HG03575 (cell line): ENCODE data around the gene PDIA4.
"Not testable (repeated sequence)": the region's sequence is repeated elsewhere in the genome, so short reads cannot be mapped to it uniquely, and the experiment has no call there.

ENCODE experiments used
- ATAC-seq: cut with Tn5 transposase; IDR thresholded peaks from one replicate; pipeline ENCODE4 v1.9.1; 2021; ENCODE audit not compliant: unreplicated experiment, insufficient number of reproducible peaks, low FRiP score; ENCODE audit errors: extremely low read depth

PDIA4 gene

DNA sequence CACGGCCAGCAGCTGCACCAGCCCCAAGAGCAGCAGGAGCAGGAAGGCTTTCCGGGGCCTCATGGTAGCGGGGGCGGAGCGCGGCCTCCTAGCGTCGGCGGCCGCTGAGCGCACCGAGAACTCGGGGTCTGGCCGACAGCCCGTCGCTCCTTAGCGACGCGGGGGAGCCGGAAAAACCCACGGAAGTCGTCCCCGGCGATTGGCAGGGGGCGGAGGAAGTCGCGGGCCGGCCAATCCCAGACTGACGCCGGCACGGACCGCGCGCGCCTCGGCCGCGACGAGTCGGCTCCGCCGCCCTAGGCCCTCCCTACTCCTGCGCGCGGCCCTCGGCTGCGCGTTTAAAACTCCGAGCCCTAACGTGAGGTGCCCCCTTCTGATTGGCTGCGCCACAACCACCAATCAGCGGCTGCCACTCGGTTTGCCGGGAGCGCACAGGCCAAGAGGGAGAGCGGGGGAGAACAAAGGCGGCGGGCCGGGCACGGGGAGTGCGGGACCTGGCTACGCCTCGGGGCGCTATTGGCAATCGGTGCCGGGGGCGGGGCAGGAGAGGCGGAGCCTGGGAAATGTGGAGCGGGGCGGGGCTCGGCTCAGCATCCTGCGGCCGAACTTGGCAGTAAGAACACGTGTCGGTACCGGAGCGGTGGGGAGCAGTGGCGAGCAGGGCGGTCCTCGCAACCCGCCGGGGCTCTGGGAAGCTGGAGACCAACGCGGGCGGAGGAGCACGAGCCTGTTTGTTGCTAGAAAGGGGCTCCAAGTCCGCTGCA lies at the start of gene PDIA4:
PDIA4 (minus strand) TSS at position 160 of the 764 bp plus-strand sequence; CDS start at position 63, 97 bp downstream.
- peak; percentile 93 for ATAC-seq

GRCh38 chr7:149077594-149077993 lies 49.3 kb upstream of the PDIA4 start:
- ATAC-seq = no peak

DNA sequence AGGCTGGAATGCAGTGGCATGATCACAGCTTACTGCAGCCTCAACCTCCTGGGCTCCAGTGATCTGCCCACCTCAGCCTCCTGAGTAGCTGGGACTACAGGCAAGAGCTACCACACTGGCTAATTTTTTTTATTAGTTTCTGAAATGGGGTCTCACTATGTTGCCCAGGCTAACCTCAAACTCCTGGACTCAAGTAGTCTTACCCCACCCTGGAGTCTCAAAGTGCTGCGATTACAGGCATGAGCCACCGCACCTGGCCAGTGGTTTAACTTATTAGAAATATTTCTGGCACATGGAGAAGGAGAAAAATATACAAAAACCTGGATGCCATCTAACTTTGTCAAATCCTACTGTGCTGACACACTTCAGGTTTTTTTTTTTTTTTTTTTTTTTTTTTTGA lies 47.0 kb upstream of the PDIA4 start:
- ATAC-seq = no peak

DNA sequence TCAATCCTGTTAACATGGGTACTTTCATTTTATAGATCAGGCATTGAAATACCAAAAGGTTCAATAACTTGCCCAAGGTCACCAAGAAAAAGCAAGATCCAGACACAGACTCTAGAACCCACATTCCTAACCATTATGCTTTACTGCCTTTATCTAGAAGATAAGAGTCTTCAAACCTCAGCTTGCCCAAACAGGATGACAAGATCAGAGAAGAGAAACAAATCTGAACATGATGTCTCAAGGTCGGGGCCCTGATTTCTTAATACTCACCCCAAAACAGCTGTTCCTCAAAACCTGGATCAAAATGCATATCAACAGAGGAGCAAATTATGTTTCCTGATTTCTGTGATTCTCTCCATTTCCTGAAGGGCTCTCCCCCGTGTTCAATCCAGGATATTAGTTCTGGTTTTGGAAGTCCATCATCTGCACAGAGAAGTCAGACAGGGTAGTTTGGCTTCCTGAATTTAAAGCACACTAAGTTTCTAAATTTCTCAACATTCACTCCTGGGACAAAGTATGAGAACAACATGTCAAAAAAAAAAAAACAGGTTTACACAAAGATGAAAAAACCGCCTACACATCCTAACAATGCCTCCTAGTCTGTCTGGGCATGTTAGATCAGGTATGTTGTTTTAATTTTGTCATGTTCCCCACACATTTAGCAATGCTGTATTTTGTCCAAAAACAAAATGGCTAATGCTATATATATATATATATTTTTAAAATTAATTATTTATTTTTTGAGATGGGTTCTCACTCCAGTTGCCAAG lies 46.0 kb upstream of the PDIA4 start:
- ATAC-seq = no peak

DNA sequence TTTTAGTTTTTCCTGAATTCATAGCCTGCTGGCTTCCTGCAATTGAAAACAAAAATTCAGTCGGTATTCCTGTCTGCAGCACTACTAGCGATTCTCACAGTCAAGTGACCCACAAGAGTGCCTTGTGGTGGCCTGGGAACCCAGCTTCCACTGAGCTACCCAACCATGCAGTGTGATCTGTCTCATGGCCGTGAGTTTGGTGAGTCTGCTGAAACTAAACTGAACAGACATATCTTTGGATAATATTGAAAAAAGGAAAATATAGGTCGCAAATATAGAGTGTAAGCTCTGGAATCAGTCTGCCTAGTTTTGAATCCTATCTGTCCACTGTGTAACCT lies 44.1 kb upstream of the PDIA4 start:
- no peak for ATAC-seq

DNA sequence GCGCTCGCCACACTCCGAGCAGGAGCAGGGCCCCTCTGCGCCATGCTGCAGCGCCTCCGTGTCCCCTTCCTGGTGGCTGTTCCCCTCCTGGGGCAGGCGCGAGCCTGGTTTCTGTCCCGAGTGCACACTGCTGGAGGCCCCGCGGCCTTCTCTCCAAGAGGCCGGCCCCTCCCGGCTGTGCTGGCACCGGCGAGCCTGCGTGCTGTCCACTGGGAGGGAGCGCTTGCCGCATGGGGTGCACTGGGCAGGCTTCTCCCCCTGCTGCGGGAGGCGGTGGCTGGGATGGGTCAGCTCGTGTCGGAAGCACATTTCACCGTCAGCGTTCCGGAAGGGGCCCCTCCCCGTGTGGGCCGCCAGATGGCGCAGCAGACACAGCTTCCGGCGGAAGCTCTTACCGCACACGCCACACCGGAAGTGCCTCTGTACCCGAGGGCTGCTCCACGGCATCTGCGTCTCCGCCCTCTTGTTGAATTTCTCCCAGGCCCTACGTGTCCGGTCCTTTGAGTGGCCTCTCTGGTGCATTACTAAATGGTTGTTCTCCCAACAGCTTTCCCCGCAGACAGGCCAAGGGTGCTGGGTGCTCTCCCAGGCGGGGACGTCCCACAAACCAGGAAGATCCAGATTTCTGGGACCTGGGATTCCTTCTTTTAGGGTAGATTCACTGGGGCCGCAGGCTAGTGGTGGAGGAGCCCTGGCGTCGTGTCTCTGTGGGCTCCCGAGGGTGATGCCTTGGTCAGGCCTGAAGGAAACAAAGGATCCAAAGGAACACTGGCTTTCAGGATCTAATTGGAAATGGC lies 43.5 kb upstream of the PDIA4 start:
- no peak for ATAC-seq

DNA sequence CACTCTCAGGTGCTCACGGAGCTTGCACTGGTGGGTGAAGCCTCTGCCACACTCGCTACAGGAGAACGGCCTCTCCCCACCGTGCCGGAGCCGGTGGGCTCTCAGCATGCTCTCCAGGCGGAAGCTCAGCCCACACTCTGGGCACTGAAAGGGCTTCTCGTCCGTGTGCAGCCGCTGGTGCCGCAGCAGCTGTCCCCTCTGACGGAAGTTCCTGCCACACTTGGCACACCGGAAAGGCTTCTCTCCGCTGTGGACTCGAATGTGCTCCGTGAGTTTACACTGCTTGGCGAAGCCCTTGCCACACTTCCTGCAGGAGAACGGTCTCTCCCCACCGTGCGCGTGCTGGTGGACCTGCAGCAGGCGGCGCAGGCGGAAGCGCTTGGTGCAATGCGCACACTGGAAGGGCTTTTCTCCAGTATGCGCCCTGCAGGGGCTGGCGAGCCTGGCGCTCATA lies 42.9 kb upstream of the PDIA4 start:
- ATAC-seq = no peak

DNA sequence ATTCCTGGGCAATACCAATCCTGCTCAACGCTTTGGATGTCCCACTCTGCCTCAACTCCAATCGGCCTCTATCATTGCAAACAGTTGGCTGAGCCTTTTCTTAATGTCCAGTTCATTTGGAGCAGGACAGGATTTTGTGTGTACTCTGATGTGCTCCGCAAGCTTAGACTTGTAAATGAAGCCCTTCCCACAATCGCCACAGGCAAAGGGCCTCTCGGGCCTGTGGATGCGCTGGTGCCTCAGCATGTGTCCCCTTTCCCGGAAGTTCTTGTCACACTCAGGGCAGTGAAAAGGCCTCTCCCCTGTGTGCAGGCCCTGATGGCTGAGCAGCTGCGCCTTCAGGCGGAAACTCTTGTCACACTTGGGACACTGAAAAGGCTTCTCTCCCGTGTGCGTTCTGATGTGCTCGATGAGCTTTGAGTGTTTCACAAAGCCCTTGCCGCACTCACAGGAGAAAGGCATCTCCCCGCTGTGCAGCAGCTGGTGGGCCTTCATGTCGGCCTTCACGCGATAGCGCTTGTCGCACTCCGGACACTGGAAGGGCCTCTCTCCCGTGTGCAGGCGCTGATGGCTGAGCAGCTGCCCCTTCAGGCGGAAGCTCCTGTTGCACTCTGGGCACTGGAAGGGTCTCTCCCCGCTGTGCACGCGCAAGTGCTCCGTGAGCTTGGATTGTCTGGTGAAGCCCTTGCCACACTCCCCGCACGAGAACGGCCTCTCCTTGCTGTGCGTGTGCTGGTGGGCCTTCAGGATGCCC lies 42.2 kb upstream of the PDIA4 start:
- no peak for ATAC-seq

GRCh38 chr7:149067869-149068268 lies 39.6 kb upstream of the PDIA4 start:
- no peak for ATAC-seq

GRCh38 chr7:149063476-149063875 lies 35.2 kb upstream of the PDIA4 start:
- ATAC-seq = no peak

DNA sequence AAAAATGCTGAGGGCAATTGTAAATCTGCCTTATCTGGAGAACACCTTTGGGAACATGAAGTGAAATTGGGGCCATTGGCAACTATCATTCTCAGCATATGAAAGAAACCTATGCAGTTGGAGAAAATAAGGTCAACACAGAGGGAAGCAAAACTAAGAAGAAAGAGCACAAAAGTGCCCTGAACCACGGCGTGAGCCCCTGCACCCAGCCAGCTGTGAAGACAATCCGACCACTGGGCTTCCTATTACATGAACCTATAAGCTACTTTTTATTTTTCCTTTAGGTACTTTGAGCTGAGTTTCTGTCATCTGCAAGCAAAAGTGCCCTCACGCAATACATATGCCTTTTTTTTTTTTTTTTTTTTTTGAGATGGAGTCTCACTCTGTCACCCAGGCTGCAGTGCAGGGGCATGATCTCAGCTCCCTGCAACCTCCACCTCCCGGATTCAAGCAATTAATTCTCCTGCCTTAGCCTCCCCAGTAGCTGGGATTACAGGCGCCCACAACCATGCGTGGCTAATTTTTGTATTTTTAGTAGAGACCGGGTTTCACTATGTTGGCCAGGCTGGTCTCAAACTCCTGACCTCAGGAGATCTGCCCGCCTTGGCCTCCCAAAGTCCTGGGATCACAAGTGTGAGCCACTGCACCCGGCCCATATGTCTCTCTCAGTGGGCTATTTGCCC lies 34.1 kb upstream of the PDIA4 start:
- ATAC-seq = not testable (repeated sequence)

- no peak for ATAC-seq
Observed at GRCh38 chr7:149060156-149060555, 31.9 kb upstream of the PDIA4 start.

DNA sequence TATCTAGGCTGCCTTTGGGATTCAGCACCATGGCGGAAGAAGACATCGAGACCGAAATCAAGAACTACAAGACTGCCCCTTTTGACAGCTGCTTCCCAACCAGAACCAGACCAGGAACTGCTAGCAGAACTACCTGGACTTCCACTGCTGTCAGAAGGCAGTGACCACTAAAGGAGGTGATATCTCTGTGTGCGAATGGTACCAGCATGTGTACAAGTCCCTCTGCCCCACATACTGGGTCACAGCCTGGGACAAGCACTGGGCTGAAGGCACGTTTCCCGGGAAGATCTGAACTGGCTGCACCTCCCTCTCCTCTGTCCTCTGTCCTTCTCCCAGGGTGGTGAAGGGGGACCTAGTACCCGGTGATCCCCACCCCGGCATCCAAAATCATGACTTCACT lies 25.6 kb upstream of the PDIA4 start:
- ATAC-seq = no peak

GRCh38 chr7:149053384-149053783 lies 25.1 kb upstream of the PDIA4 start:
- no peak for ATAC-seq

DNA sequence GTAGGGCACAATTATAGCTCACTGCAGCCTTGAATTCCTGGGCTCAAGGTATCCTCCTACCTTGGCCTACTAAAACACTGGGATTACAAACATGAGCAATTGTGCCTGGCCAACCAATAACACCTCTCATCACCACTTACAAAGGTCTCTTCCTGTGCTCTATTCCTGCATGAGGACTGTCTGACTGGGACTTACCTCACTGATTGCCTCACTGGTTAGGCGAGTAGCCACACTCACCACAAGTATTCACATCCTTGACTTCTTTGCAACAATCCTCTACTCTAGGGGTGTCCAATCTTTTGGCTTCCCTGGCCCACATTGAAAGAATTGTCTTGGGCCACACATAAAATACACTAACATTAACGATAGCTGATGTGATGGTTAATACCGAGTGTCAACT lies 22.6 kb upstream of the PDIA4 start:
- ATAC-seq = no peak

DNA sequence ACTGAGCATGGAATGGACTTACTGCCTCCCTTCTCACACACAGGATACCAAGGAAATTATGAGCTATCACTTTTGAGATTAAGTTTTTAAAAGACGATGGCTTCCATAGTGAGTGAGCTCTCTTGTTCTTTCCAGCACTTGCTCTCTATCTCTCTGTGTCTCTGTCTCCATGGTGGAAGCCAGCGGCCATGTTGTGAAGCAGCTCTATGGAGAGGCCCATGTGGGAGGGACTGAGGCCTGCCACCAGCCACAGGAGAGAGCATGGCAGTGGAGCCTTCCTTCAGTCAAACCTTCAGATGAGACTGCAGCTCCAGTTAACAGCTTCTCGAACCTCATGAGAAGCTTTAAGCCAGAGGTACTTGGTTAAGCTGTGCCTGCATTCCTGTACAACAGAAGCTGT lies 20.5 kb upstream of the PDIA4 start:
- ATAC-seq = no peak

DNA sequence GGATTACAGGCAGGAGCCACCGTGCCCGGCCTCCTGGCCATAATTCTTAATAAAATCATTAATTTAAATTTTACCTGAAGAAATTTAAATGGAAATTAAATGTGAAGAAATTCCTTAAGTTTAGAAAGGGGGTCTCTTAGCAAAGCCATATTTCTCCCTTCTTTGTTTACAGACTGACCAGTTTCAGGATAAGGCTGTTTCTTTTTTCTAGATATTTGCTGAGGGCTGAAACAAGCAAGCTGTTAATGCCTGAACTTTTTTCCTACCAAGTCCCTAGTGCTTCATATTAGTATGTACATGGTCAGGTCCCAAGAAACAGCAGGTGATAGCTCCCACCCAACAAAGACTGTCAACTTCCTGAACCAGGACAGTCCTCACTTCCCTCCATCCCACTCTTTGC lies 18.1 kb upstream of the PDIA4 start:
- ATAC-seq = no peak

DNA sequence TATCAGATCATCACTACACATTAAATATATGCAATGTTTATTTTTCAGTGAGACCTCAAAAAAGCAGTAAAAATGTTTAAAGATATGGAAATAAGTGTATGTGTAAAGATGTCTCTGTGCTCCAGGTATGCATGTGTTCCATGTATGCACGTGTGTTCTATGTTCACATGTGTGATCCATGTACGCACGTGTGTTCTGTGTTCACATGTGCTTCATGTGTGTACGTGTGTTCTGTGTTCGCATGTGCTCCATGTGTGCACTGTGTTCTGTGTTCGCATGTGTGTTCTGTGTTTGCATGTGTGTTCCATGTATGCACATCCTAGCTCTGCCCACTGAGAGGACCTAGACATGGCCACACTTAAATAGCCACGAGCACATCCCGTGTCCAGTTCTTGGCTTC lies 15.6 kb upstream of the PDIA4 start:
- ATAC-seq = no peak

- ATAC-seq = no peak
Observed at GRCh38 chr7:149041350-149041749, 13.0 kb upstream of the PDIA4 start.
